A673 (cell line): ENCODE results near the gene ADAMTS19. TPM values are rescaled to one million over a fixed set of nuclear protein-coding genes. Genes with fewer than 3 reads are reported as not detected.

Experiments
- BruUV-seq: library from RNA; stranded (reverse); fragments of 400-500 nt; replicated peaks from 2 replicates; lab custom pipeline; 2021; lab: Mats Ljungman, UMichigan
- CTCF ChIA-PET: fragments of 300-600 bp; sonication (Branson Sonifier 250); formaldehyde crosslinking; loops from one replicate; lab custom pipeline; 2022; ENCODE audit warnings: antibody characterized with exemption; lab: Charles Lee
- POLR2A ChIA-PET: fragments of 300-600 bp; sonication (Branson Sonifier 250); formaldehyde crosslinking; loops from one replicate; lab custom pipeline; 2022; ENCODE audit warnings: antibody characterized with exemption; ENCODE audit not compliant: low non-redundant PET; lab: Charles Lee
- DNase-seq: peaks from one replicate; pipeline ENCODE4 v3.0.0-alpha.2; 2015; ENCODE audit warnings: low spot score
- H3K27ac ChIP-seq: fragments of 200-600 bp; sonication (generic); 2 replicates; pipeline ENCODE4 v1.5.1; 2016; ENCODE audit warnings: mixed run types, low read depth, mild to moderate bottlenecking, mixed read lengths, antibody characterized with exemption, low read length; ENCODE audit not compliant: poor library complexity, severe bottlenecking
- H3K27me3 ChIP-seq: fragments of 200-600 bp; sonication (generic); replicated peaks from 2 replicates; pipeline ENCODE4 v1.6.1; 2017; ENCODE audit warnings: mixed run types, low read depth, mild to moderate bottlenecking, mixed read lengths, antibody characterized with exemption, low read length; ENCODE audit not compliant: insufficient read depth, poor library complexity
- H3K36me3 ChIP-seq: fragments of 200-600 bp; sonication (generic); 2 replicates; pipeline ENCODE4 v1.6.1; 2016; ENCODE audit warnings: mixed run types, mild to moderate bottlenecking, mixed read lengths, antibody characterized with exemption, low read length; ENCODE audit not compliant: insufficient read depth, poor library complexity, severe bottlenecking
- H3K4me1 ChIP-seq: fragments of 200-600 bp; sonication (generic); 2 replicates; pipeline ENCODE4 v1.6.1; 2017; ENCODE audit warnings: mixed run types, mild to moderate bottlenecking, mixed read lengths, antibody characterized with exemption, low read length; ENCODE audit not compliant: insufficient read depth, poor library complexity, severe bottlenecking
- H3K4me3 ChIP-seq: fragments of 200-600 bp; sonication (generic); 2 replicates; pipeline ENCODE4 v1.5.1; 2016; ENCODE audit warnings: low read depth, mixed run types, mild to moderate bottlenecking, mixed read lengths, low read length; ENCODE audit not compliant: poor library complexity, severe bottlenecking
- H3K9me3 ChIP-seq: fragments of 200-600 bp; sonication (generic); 2 replicates; pipeline ENCODE4 v1.6.1; 2016; ENCODE audit warnings: mixed run types, low read depth, mild to moderate bottlenecking, mixed read lengths, antibody characterized with exemption, low read length; ENCODE audit not compliant: poor library complexity, severe bottlenecking
- EZH2 ChIP-seq: fragments of 200-600 bp; sonication (generic); IDR thresholded peaks from 2 replicates; pipeline ENCODE4 v1.6.1; 2017; ENCODE audit warnings: borderline replicate concordance, low read depth, mild to moderate bottlenecking, mixed read lengths, antibody characterized with exemption, low read length; ENCODE audit not compliant: poor library complexity, severe bottlenecking
- intact Hi-C: fragments of 100-400 bp; cut with micrococcal nuclease; formaldehyde crosslinking; loops from one replicate; pipeline ENCODE4 v1.10.0; 2022; ENCODE audit not compliant: unreplicated experiment
- total RNA-seq: library from RNA; stranded (reverse); gene quantifications from 2 replicates; pipeline ENCODE4 v1.2.3, GENCODE V29; 2021
- TF ChIP-seq, protein P1 (sequence below): fragments of 300-800, 200-600 bp; sonication (generic); conservative IDR thresholded peaks from 2 replicates; pipeline ENCODE4 v1.5.1; 2017; ENCODE audit warnings: low read depth, mild to moderate bottlenecking, antibody characterized with exemption, low read length, moderate library complexity, mixed read lengths

The ADAMTS19 gene
- total RNA-seq, 1 experiment from 2014 or later: not detected

- BruUV-seq: no TSS peak
- Histone ChIP-seq H3K27me3 (peaks cover 34% of the 10 kb centered on the region), H3K9me3 (no peaks in the 10 kb centered on the region), H3K36me3 (no peaks in the 10 kb centered on the region), H3K4me3 (no peak overlapping the region), H3K27ac (no peak overlapping the region), H3K4me1 (no peaks in the 10 kb centered on the region)
- TF ChIP-seq, protein P1, sequence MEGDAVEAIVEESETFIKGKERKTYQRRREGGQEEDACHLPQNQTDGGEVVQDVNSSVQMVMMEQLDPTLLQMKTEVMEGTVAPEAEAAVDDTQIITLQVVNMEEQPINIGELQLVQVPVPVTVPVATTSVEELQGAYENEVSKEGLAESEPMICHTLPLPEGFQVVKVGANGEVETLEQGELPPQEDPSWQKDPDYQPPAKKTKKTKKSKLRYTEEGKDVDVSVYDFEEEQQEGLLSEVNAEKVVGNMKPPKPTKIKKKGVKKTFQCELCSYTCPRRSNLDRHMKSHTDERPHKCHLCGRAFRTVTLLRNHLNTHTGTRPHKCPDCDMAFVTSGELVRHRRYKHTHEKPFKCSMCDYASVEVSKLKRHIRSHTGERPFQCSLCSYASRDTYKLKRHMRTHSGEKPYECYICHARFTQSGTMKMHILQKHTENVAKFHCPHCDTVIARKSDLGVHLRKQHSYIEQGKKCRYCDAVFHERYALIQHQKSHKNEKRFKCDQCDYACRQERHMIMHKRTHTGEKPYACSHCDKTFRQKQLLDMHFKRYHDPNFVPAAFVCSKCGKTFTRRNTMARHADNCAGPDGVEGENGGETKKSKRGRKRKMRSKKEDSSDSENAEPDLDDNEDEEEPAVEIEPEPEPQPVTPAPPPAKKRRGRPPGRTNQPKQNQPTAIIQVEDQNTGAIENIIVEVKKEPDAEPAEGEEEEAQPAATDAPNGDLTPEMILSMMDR: no peak
- no peak for TF ChIP-seq EZH2
- DNase-seq: no peak
- ChIA-PET CTCF (no interaction called here), POLR2A (no interaction called here)
- intact Hi-C loops: no loop called here
Measured at GRCh38 chr5:129760636-129761325, 300.7 kb downstream of the ADAMTS19 start.

GRCh38 chr5:129763651-129764050, 303.6 kb downstream of the ADAMTS19 start:
- TF ChIP-seq EZH2: no peak
- TF ChIP-seq, protein P1: no peak
- DNase-seq: no peak
- ChIA-PET CTCF (no interaction called here), POLR2A (no interaction called here)
- Histone ChIP-seq H3K9me3 (no peaks in the 10 kb centered on the region), H3K4me3 (no peak overlapping the region), H3K4me1 (no peaks in the 10 kb centered on the region), H3K36me3 (no peaks in the 10 kb centered on the region), H3K27me3 (peaks cover 30% of the 10 kb centered on the region), H3K27ac (no peak overlapping the region)
- no TSS peak for BruUV-seq
- intact Hi-C loops: no loop called here

GRCh38 chr5:129766798-129767197, 306.7 kb downstream of the ADAMTS19 start:
- TF ChIP-seq, protein P1: no peak
- TF ChIP-seq EZH2: no peak
- Histone ChIP-seq H3K9me3 (no peaks in the 10 kb centered on the region), H3K27ac (no peak overlapping the region), H3K27me3 (peaks cover 4% of the 10 kb centered on the region), H3K36me3 (no peaks in the 10 kb centered on the region), H3K4me1 (no peaks in the 10 kb centered on the region), H3K4me3 (no peak overlapping the region)
- POLR2A ChIA-PET: no interaction called here
- CTCF ChIA-PET: no interaction called here
- intact Hi-C loops: loop anchor here (5.0 kb wide), 4 partner anchors 224 to 1554 kb away; no protein-coding TSS in a partner anchor
- DNase-seq: no peak
- no TSS peak for BruUV-seq
